Measurements from ENCODE around the gene BMP7.
"Not testable (repeated sequence)": the region's sequence is repeated elsewhere in the genome, so short reads cannot be mapped to it uniquely, and the experiment has no call there.

BMP7 gene

DNA sequence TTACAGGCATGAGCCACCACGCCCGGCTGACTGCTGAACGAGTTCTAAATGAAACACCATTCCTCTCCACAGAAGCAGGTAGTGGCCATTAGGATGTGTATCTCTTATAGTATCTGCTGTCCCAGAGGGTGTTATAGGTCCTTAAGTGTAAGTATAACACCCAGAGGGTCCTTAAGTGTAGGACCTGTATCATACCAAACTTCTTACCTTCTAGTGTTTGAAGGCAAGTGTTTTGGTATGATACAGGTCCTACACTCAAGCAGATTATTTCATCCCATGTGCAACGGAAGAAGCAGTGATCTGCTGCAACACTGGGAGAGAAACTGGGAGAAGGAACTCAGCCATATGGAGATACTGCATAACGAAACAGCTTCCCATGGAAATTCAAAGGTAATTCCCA lies 17.4 kb downstream of the BMP7 start:
- no peak for DNase-seq (ENCODE audit: low read depth)

DNA sequence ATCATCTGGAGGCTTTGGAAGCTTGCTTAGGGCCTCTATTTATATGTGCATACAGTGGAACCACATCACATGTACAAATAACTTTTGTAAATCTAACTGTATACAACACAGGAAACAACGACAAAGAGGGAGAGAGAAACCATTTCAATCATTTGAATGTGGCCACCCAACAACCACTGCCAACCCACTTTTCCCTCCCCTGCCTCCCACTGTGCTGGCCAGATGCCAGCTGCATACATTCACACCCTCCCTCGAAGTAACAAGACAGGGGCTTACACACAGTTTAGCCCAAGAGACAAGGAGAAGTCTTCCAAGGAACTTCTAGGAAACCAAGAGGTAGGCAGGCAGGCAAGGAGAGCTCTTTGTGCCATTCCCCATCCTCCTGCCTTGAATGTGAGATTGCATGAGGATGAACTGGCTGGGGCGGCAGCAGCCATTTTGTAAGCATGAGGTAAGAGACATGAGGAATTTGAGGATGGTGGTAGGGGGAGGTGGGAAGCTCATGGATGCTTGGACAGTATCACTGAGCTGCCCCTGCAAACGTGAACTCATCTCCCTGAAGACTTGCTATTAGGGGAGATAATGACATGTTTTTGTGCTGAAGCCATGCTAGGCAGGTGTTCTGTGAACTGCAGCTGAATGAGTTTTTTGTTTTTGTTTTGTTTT lies 18.2 kb downstream of the BMP7 start:
- no peak for DNase-seq (ENCODE audit: low read depth)

DNA sequence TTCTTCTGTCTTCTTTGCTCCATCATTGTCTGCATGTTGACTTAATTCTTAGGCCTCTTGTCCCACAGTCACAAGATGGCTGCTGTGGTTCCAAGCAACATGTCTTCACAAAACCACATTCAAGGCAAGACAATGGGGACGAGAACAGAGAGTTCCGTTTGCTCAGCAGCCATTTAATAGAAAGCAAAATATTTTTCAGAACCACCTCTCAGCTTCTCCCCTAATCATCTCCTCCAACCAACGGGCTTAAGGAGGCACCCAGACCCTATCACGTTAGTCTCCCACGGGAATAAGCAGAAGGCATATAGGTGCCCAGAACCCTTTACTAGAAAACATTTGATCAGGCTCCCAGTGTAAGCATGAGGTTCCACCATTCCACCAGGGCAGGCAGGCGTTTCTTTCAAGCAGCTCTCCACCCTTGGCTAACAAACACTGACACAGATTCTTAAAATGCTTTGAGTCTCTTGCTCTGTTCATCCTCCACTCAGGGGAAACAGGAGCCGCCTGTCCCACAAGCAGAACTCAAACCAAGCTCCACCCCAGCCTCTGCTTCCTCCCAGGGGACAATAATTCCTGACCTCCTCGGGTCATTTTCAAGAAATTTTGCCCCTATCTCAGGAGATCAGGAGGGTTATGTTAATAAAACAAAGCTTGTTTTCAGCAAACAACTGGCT lies 19.0 kb downstream of the BMP7 start:
- DNase-seq (ENCODE audit: low read depth) = no peak

DNA sequence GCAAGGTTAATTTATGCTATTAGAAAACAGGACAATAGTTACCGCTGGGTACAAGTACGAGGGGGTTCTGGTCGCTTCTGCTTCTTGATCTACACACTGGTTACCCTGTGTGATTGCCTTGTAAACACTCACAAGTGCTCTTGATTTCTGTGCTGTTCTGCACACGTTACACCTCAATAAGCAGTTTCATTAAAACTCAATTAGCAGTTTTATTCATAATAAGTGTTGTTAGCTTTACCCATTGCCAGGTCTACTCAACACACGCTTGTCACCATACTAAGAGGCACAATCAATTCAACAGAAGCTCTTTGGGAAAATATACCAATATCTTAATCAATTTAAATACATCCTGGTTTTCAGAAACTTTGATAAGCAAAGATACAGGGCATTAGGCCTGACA lies 20.4 kb downstream of the BMP7 start:
- no peak for DNase-seq (ENCODE audit: low read depth)

DNA sequence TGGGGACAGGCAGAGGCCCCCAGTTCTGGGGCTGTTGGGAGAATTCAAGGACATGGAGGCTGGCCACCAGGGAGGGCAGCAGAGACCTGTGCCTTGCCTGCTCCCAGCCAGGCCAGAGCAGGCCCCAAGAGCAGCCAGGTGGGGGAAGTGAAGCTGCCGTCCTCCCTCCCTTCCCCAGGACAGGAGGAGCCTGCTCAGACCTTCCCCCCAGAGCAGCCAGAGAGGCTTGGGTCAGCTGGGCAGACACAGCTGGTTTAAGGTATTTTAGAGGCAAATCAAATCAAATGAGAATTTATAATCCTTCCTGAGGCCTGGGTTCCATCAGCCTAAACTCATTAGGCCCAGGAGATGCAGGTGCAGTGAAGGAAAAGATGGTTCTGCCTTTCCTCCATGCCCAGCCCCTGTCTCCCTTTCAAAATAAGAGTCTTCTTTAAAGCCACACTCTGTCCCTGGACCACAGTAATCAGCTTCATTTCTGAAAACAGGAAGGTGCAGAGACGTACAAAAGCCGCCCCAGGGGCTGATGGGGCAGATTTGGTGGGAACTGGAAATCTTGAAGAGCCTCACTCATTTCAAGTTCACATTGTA lies 21.7 kb downstream of the BMP7 start:
- no peak for DNase-seq (ENCODE audit: low read depth)

DNA sequence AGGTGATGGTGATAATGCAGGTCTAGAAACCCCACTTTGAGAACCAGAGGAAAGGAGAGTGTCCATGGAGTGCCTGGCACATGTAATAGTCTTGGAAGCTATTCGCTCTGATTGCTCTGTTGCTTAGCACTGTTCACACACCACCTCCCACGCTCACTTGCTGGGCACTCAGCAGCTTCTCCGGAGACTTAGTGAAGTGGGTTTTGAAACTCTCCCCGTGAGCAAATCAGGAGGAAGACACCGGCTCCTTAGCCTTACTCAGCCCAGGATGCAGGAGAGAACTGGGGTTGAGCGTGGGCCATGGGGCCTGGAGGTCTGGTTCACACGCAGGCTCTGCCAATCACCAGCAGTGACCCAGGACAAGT lies 22.2 kb downstream of the BMP7 start:
- DNase-seq (ENCODE audit: low read depth) = no peak

DNA sequence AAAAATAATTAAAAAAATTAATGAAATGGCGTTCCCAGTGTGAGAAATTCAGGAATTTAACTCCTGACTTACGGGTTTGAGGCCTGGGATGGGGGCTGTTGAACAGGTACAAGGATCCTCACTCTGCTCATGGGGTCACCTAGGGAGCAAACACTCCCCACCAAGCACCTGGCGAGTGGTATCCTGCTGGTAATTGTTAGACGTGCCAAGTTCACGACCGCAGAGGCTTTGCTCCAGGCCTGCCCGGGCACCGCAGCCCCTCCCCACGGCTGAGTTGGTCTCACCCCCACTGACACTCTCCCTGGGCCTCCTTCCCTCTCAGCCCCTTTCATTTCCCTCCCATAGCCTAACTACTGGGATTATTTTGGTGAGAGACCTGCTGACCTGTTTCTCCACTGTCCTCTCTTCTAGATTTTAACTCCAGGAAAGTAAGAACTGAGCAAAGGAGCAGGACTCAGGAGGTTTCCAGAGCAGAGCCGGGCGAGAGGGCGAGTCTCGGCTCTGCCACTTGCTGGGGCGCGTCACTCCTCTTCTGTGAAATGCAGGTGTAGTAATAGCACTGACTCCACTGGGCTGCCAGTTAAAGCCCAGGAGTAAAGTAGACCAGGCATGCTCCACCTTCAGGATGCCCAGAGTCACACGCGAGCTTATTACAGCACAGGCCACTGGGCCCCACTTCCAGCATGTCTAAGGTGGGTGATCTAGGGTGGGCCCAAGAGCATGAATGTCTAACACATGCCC lies 22.8 kb downstream of the BMP7 start:
- no peak for DNase-seq (ENCODE audit: low read depth)

DNA sequence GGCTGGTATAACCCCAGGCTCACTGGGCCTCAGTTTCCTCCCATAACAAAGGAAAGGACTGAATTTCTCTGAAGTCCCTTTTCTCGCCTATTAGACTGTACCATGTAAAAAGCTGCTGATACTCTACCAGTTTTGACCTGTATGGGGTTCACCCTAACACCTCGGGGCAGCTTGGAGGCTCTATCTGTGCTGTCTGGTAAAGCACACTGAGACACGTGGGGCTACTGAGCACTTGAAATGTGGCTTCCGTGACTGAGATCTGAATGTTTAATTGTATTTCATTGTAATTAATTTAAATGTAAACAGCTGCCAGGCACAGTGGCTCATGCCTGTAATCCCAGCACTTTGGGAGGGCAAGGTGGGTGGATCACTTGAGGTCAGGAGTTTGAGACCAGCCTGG lies 24.0 kb downstream of the BMP7 start:
- DNase-seq (ENCODE audit: low read depth) = no peak

DNA sequence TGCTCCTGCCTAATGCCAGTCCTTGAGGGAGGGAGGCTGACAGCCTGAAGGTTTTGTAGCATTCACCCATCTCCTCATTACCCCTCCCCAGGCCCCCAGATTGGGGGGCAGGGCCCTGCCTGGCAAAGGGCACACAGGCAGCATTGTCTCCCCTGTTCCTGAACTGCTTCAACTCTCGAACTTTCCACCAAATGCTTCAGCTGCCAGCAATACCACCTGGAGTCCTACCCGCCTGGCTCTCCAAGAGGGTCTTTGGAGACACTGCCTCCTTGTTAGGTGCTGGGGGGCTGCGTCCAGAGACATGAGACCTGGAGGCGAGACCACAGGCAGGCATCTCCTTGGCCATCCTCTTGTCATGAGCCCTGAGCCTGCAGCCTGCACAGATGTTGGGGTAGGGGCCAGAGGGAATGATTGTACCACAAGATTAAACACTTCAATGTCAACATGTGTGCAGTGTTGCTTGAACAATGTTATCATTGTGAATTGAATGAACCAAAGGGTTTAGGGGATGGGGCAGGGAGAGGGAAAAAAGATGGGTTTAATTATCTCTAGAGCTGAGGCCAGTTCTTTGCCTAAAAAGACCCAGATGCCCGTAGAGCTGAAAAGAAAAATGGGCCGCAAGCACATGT lies 25.0 kb downstream of the BMP7 start:
- no peak for DNase-seq (ENCODE audit: low read depth)

DNA sequence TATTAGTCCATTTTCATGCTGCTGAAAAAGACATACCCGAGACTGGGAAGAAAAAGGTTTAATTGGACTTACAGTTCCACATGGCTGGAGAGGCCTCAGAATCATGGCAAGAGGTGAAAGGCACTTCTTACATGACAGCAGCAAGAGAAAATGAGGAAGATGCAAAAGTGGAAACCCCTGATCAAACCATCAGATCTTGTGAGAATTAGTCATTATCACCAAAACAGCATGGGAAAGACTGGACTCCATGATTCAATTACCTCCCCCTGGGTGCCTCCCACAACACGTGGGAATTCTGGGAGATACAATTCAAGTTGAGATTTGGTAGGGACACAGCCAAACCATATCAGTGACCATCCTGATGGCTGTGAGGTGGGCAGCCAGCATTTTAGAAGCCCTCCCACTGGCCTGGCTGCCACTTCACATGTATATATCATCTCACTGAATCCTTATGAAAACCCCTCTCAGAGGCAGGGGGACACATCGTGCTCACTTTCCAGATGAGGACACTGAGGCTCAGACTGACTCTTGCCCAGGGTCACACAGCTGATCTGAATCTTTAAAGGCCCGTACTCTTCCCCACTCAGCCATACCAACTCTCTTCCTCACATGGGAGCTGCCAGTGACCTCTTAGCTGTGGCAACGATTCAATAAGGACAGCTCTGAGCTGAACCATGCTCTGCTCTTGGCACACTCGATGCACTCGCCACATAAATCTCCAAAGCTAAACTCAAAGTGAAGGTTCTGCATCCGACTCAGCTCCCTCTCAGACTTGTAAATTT lies 25.7 kb downstream of the BMP7 start:
- DNase-seq (ENCODE audit: low read depth) = no peak

DNA sequence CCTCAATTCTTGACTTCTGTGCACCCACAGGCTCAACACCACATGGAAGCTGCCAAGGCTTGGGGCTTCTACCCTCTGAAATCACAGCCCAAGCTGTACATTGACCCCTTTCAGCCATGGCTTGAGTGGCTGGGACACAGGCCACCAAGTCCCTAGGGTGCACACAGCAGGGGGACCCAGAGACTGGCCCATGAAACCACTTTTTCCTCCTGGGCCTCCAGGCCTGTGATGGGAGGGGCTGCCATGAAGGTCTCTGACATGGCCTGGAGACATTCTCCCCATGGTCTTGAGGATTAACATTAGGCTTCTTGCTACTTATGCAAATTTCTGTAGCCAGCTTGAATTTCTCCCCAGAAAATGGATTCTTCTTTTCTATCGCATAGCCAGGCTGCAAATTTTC lies 26.7 kb downstream of the BMP7 start:
- DNase-seq (ENCODE audit: low read depth) = not testable (repeated sequence)

DNA sequence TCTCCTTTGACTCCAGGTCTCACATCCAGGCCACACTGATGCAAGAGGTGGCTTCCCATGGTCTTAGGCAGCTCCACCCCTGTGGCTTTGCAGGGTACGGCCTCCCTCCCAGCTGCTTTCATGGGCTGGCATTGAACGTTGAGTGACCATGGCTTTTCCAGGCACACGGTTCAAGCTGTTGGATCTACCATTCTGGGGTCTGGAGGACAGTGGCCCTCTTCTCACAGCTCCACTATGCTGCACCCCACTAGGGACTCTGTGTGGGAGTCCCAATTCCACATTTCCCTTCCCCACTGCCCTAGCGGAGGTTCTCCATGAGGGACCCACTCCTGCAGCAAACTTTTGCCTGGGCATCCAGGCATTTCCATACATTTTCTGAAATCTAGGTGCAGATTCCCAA lies 27.1 kb downstream of the BMP7 start:
- DNase-seq (ENCODE audit: low read depth) = not testable (repeated sequence)

DNA sequence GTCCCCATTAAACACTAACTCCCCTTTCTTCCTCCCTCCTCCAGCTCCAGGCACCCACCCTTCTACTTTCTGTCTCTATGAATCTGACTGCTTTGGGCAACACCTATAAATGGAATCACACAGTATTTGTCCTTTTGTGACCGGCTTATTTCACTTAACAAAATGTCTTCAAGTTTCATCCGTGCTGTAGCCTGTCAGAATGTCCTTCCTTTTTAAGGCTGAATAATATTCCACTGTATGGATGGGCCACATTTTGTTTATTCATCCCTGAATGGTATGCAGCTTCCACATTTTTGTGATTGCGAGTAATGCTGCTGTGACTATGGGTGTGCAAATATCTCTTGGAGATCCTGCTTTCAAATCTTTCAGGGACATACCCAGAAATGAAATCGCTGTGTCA lies 28.4 kb downstream of the BMP7 start:
- no peak for DNase-seq (ENCODE audit: low read depth)

DNA sequence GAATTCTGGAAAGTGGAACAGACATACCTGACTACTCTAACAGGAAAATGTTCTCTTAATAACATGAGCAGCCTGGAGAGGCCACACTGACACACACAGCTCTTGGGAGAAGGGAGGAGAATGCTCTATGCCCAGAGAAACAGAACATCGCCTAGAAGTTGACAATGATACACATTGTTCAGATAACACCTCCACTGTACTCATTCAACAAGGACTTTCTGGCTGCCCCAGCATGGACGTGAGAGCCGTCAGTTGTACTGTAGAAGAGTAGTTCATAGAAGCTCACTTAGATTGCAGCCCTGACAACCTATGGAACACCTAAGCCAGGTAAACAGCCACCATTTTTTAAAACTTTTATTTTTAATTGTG lies 28.9 kb downstream of the BMP7 start:
- no peak for DNase-seq (ENCODE audit: low read depth)

DNA sequence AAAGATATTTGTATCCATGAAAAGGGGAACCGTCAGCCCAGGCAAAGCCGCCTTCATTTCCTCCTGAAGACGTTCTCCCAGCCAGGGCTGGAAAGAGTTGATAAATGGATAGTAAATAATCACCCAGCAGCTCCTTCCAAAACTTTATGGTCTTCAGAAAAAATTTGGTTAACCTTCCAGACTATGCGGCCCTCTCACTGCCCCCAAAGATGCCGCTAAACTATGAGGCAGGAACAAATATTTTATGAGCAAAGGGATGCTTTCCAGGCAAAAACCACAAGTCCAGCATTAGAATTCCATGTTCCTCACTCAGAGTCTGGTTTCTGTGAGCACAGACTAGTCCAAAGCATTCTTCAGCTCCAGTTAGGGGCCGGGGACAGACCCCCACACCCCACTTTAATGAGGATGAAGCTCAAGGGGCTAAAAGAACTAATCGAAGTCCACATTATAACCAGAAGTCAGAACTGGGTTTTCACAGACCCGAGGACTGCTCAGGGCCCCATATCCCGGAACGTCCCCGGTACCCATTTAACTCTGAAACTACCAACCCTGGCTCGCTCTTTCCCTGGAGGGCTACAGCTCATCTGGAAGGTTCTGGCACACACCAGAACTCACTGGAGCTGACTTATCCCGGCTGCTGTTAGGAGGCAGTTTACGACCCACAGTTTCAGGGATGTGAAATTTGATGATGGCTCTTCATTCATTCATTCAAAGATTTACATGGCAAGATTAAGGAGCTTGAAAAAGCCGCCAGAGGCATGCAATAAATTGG lies 29.4 kb downstream of the BMP7 start:
- DNase-seq (ENCODE audit: low read depth) = no peak

DNA sequence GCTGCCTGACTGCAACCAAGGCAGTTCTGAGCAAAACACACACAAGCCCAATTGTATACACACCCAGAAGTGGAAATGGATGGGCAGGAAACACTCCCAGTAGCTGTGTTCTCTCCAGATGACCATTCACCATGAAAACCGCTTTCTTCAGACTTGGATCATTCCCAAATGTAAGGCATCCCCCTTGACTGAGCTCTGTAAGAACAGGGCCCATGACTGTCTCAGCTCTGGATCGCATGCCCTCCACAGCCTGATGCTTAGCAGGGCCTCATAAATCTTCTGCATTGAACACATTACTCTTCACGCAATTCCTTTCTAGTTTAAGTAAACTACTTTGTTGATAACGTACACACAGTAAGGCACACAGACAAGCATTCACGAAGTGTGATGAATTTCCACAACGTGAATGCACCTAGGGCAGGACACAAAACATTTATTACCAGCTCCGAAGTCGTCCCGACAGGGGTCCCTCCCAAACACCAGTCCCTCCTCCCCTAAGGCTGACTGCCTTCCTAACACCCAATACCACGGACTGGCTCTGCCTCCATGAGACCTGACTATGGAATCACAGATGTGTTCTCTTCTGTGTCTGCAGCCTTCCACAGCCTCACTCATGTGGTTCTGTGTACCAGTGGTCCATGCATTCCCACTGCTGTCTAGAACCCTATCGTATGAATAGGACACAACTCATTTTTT lies 31.7 kb downstream of the BMP7 start:
- DNase-seq (ENCODE audit: low read depth) = no peak

DNA sequence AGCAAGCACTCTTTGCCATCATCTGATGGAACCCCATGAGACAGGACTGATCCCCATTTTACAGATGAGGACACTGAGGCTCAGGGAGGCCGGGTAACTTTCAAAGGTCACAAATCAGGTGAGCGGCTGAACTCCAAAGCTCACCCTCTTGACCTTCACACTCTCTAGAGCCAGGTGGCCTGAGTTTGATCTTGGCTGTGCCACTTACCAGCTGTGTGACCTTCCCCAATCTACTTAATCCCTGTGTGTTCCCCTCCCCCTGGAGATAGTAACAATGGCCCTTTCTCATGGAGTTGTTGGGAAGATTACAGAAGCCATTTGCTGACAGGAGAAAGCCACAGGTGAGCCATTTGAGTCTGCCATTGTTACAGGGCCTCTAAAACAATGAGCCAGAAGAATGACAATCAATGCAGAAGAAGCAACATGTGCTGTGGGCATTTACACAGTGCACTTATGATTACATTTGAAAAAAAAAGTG lies 34.5 kb downstream of the BMP7 start:
- DNase-seq (ENCODE audit: low read depth) = no peak

DNA sequence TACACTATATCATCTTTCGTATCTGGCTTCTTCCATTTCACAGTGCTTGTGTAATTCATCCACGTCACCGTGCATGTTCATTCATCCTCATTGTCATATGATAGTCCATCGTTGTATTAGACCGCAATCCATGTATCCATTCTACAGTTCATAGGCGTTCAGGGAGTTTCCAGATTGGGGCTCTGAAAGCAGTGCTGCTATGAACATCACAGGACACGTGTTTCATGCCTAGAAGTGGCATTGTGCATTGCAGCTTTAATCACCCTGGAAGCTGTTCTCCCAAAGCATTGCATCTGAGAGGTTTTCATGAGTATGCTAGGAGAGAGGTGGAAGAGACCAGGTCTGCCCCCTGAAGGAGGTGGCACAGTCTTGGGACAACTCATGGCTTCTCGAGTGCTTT lies 35.3 kb downstream of the BMP7 start:
- no peak for DNase-seq (ENCODE audit: low read depth)

DNA sequence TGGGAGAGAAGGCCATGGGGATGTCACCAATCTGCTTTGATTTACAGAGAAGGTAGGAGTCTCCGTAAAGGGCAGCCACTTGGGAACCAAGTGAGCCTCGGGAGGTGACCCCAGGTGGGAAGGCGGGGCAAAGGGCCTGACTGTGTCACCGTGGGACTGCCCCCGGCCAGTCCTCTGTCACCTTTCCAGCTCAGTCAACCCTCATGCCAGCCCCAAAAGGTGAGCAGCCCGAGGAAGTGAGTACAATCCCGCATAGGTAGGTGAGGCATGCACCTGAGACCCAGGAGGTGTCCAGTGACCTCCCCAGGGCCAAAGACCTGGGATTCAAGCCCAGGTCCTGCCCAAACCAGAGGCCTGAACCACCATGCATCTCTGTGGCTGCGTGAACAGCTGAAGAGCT lies 36.2 kb downstream of the BMP7 start:
- no peak for DNase-seq (ENCODE audit: low read depth)

DNA sequence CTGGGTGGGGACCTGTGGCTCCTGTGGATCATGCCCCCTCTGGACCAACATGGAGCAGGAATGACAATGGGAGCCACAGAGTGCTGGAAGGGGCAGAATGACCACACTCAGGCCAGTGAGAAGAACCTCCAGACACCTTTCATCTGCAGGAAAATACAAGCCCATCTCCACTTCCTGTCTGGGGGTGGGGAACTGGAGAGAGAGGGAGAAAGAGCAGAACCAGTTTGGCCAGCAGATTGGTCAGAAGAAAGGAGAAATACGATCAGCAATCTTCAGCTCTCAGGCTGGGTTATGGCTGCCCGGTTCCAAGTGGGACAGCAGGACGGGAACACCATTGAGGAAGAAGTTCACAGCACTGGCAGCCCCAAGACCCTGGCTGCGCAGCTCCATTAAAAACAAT lies 37.0 kb downstream of the BMP7 start:
- no peak for DNase-seq (ENCODE audit: low read depth)

All from fibroblast of the conjunctiva (primary cell).